ENCODE results near the gene ZNF614. TPM values are rescaled to one million over a fixed set of nuclear protein-coding genes. Genes with fewer than 3 reads are reported as not detected.

ZNF614 gene
- total and polyA plus RNA-seq, 2 of the 13 experiments (the other 11 are each of a cell fraction or from before 2014, with no cell fraction given), result 13.0 to 22.8 TPM

DNA sequence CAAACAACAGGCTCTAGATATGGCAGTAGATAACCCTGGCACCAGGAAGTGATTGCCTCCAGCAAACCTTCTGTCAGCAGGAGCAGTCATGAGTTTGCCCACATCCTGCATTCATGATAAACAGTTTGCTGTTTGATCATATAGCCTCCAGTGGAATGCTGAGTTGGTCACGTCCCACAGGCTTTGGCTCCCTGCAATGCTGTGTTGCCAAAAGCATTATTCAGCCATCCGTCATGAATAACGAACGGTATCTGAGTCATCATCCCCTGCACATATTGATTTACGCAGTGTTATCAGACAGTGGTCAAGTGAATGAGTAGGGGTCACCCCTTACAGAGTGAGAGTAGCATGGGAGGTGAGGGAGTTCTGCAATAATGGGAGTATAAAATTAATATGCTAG is 42.3 kb upstream of the ZNF614 start:
- FAIRE-seq, result no peak
- peaks cover 83% of the 10 kb centered on the region for H3K9me3 ChIP-seq (ENCODE audit: low read length)
- 99% methylated on average over 5 of the region's 5 CpGs for WGBS (ENCODE audit: low lambda C conversion rate)
- H3K27me3 ChIP-seq (ENCODE audit: control insufficient read depth in 1 of 2, insufficient read depth in 2 of 2, low read length in 2 of 2), result no peaks in the 10 kb centered on the region
- no peak overlapping the region for H3K27ac ChIP-seq (ENCODE audit: extremely low read length, insufficient read depth, low read length)
- no peak for DNase-seq (ENCODE audit: low spot score)
- no peak overlapping the region for H2AFZ ChIP-seq (ENCODE audit: low read length)
- H3K4me1 ChIP-seq (ENCODE audit: insufficient read depth, low read length), result no peaks in the 10 kb centered on the region
- ChIA-PET CTCF (ENCODE audit: low intra/inter-chr PET ratio, low total read pairs) (no interaction called here), POLR2A (no interaction called here)
- in situ Hi-C loops (cut with HindIII; ENCODE audit: extremely low pct_ligation_motif_present, low pct_unique_long_range_greater_than_20kb), result no loop called here
- no peak for ATAC-seq
- TF ChIP-seq, protein P1, sequence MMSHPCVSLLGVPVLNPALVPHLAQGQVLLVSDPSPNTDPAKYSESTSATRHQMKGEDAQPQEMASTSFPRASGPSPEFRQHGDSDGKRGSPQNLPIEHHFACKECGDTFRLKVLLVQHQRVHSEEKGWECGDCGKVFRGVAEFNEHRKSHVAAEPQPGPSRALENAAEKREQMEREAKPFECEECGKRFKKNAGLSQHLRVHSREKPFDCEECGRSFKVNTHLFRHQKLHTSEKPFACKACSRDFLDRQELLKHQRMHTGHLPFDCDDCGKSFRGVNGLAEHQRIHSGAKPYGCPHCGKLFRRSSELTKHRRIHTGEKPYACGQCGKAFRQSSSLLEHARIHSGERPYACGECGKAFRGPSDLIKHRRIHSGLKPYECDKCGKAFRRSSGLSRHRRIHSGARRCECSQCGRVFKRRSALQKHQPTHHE (CRISPR knock-in tag; IDR thresholded peaks at IDR 0.05; ENCODE audit: borderline replicate concordance), result no peak
- H3K36me3 ChIP-seq (replicated peaks in 1 of 2; ENCODE audit: control insufficient read depth in 1 of 2, insufficient read depth in 2 of 2, low read length in 2 of 2), result peaks cover 28 to 80% of the 10 kb centered on the region in 2 experiments
- H3K4me3 ChIP-seq (replicated peaks in 1 of 3; ENCODE audit: insufficient read depth in 1 of 3, low read depth in 2 of 3, low read length in 3 of 3), result no peak overlapping the region
- intact Hi-C loops (cut with micrococcal nuclease; ENCODE audit: unreplicated experiment), result no loop called here
- H3K9ac ChIP-seq (ENCODE audit: insufficient read depth, low read depth, low read length), result no peak overlapping the region
- no peak overlapping the region for H3K4me2 ChIP-seq (ENCODE audit: low read depth, low read length)
- no TSS peak for BruUV-seq (replicated peaks)
- no peaks in the 10 kb centered on the region for H4K20me1 ChIP-seq (ENCODE audit: insufficient read depth, low read length)
- no peaks in the 10 kb centered on the region for H3K79me2 ChIP-seq (ENCODE audit: insufficient read depth, low read length)

DNA sequence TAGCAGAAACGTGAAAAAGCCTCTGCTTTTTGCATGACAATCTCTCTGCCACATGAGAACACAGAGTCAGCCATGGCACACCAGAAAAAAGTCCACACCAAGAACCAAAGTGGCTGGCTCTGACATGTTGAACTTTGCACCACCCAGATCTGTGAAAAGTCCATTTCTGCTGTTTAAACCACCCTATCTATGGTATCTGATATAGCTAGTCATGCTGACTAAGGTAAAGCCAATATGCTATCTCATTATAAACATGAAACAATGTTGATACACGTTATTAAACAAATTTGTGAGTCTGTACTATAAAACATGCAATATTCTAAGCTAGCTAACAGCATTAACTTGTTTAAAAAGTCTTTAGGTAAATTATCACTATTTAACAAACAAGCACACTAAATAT is 41.5 kb upstream of the ZNF614 start:
- ATAC-seq (no peak), FAIRE-seq (no peak), DNase-seq (ENCODE audit: low spot score) (no peak)
- Histone ChIP-seq H3K36me3 (replicated peaks in 1 of 2; ENCODE audit: control insufficient read depth in 1 of 2, insufficient read depth in 2 of 2, low read length in 2 of 2) (peaks cover 30 to 80% of the 10 kb centered on the region in 2 experiments), H2AFZ (ENCODE audit: low read length) (no peak overlapping the region), H3K9ac (ENCODE audit: insufficient read depth, low read depth, low read length) (no peak overlapping the region), H3K27me3 (ENCODE audit: control insufficient read depth in 1 of 2, insufficient read depth in 2 of 2, low read length in 2 of 2) (no peaks in the 10 kb centered on the region), H3K79me2 (ENCODE audit: insufficient read depth, low read length) (no peaks in the 10 kb centered on the region), H3K4me1 (ENCODE audit: insufficient read depth, low read length) (no peaks in the 10 kb centered on the region), H3K27ac (ENCODE audit: extremely low read length, insufficient read depth, low read length) (no peak overlapping the region), H3K9me3 (ENCODE audit: low read length) (peaks cover 87% of the 10 kb centered on the region), H3K4me2 (ENCODE audit: low read depth, low read length) (no peak overlapping the region), H3K4me3 (replicated peaks in 1 of 3; ENCODE audit: insufficient read depth in 1 of 3, low read depth in 2 of 3, low read length in 3 of 3) (no peak overlapping the region), H4K20me1 (ENCODE audit: insufficient read depth, low read length) (no peaks in the 10 kb centered on the region)
- WGBS (ENCODE audit: low lambda C conversion rate), result 98% methylated on average over 2 of the region's 2 CpGs
- ChIA-PET POLR2A (no interaction called here), CTCF (ENCODE audit: low intra/inter-chr PET ratio, low total read pairs) (no interaction called here)
- in situ Hi-C loops (cut with HindIII; ENCODE audit: extremely low pct_ligation_motif_present, low pct_unique_long_range_greater_than_20kb) (no loop called here), intact Hi-C loops (cut with micrococcal nuclease; ENCODE audit: unreplicated experiment) (no loop called here)
- no TSS peak for BruUV-seq (replicated peaks)
- TF ChIP-seq, protein P2, sequence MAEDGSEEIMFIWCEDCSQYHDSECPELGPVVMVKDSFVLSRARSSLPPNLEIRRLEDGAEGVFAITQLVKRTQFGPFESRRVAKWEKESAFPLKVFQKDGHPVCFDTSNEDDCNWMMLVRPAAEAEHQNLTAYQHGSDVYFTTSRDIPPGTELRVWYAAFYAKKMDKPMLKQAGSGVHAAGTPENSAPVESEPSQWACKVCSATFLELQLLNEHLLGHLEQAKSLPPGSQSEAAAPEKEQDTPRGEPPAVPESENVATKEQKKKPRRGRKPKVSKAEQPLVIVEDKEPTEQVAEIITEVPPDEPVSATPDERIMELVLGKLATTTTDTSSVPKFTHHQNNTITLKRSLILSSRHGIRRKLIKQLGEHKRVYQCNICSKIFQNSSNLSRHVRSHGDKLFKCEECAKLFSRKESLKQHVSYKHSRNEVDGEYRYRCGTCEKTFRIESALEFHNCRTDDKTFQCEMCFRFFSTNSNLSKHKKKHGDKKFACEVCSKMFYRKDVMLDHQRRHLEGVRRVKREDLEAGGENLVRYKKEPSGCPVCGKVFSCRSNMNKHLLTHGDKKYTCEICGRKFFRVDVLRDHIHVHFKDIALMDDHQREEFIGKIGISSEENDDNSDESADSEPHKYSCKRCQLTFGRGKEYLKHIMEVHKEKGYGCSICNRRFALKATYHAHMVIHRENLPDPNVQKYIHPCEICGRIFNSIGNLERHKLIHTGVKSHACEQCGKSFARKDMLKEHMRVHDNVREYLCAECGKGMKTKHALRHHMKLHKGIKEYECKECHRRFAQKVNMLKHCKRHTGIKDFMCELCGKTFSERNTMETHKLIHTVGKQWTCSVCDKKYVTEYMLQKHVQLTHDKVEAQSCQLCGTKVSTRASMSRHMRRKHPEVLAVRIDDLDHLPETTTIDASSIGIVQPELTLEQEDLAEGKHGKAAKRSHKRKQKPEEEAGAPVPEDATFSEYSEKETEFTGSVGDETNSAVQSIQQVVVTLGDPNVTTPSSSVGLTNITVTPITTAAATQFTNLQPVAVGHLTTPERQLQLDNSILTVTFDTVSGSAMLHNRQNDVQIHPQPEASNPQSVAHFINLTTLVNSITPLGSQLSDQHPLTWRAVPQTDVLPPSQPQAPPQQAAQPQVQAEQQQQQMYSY (CRISPR knock-in tag; IDR thresholded peaks at IDR 0.05), result peak; percentile 52; the same call in 1 of the 2 replicates
- no peak for TF ChIP-seq RFX1 (IDR thresholded peaks at IDR 0.05)

Data from HepG2 (cell line).